ENCODE results near the gene DMBT1.
"Not testable (repeated sequence)": the region's sequence is repeated elsewhere in the genome, so short reads cannot be mapped to it uniquely, and the experiment has no call there.

Gene DMBT1

DNA sequence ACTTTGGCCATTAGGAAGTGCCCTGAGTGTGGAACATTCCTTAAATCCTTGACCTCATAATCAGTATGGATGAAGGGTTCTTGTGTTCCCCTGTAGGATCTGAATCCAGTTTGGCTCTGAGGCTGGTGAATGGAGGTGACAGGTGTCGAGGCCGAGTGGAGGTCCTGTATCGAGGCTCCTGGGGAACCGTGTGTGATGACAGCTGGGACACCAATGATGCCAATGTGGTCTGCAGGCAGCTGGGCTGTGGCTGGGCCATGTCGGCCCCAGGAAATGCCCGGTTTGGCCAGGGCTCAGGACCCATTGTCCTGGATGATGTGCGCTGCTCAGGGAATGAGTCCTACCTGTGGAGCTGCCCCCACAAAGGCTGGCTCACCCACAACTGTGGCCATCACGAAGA, 60.4 kb downstream of the DMBT1 start:
- H3K27ac ChIP-seq (replicated peaks; ENCODE audit: low read length); H3K9ac ChIP-seq (ENCODE audit: low read depth, low read length, poor library complexity); H3K18ac ChIP-seq (ENCODE audit: low read length); H2BK5ac ChIP-seq (ENCODE audit: low read length); H3K79me1 ChIP-seq (ENCODE audit: low read depth, low read length); H3K4me1 ChIP-seq (ENCODE audit: control insufficient read depth in 2 of 2, insufficient read depth in 1 of 2, low read depth in 1 of 2, low read length in 2 of 2); H2AFZ ChIP-seq (ENCODE audit: low read length); H4K8ac ChIP-seq (ENCODE audit: low read depth, low read length); H2BK120ac ChIP-seq (ENCODE audit: low read depth, low read length); H3K4ac ChIP-seq (ENCODE audit: low read length); H3K14ac ChIP-seq (ENCODE audit: low read length); H3K4me3 ChIP-seq (ENCODE audit: low read length in 2 of 2); H3K23ac ChIP-seq (ENCODE audit: low read depth, low read length, poor library complexity); H2BK12ac ChIP-seq (ENCODE audit: low read length); H2AK5ac ChIP-seq (ENCODE audit: low read depth, low read length); H3K36me3 ChIP-seq (replicated peaks in 1 of 2; ENCODE audit: control insufficient read depth in 2 of 2, insufficient read depth in 2 of 2, low read length in 2 of 2); H4K91ac ChIP-seq (ENCODE audit: low read depth, low read length, poor library complexity); H3K4me2 ChIP-seq (ENCODE audit: insufficient read depth, low read length, poor library complexity, severe bottlenecking); H2BK15ac ChIP-seq (ENCODE audit: low read length); DNase-seq (ENCODE audit: low spot score); H3K9me3 ChIP-seq (replicated peaks in 1 of 2; ENCODE audit: control insufficient read depth in 2 of 2, insufficient read depth in 1 of 2, low read depth in 1 of 2, low read length in 2 of 2); H3K27me3 ChIP-seq (ENCODE audit: control insufficient read depth in 3 of 3, insufficient read depth in 3 of 3, low read depth in 1 of 3, low read length in 3 of 3): not testable (repeated sequence)
- WGBS, 2 donors (ENCODE audit: extremely low coverage in 2 of 2, insufficient read length in 2 of 2, insufficient replicate concordance in 1 of 2): no CpG with 5 or more reads among the region's 8 CpGs

DNA sequence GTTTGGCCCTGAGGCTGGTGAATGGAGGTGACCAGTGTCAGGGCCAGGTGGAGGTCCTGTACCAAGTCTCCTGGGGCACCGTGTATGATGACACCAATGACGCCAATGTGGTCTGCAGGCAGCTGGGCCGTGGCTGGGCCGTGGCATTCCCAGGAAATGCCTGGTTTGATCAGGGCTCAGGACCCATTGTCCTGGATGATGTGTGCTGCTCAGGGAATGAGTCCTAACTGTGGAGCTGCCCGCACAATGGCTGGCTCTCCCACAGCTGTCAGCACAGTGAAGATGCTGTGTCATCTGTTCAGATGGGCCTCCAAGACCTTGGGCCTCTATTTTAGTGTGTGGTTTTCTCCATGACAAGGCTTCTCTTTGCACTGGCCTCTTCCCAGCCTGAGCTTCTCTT, 64.0 kb downstream of the DMBT1 start:
- Histone ChIP-seq H3K4me2 (ENCODE audit: insufficient read depth, low read length, poor library complexity, severe bottlenecking) (no peak overlapping the region), H2BK120ac (ENCODE audit: low read depth, low read length) (no peak overlapping the region), H3K9ac (ENCODE audit: low read depth, low read length, poor library complexity) (no peak overlapping the region), H3K4me3 (ENCODE audit: low read length in 2 of 2) (no peak overlapping the region), H3K27me3 (ENCODE audit: control insufficient read depth in 3 of 3, insufficient read depth in 3 of 3, low read depth in 1 of 3, low read length in 3 of 3) (no peaks in the 10 kb centered on the region), H3K36me3 (replicated peaks in 1 of 2; ENCODE audit: control insufficient read depth in 2 of 2, insufficient read depth in 2 of 2, low read length in 2 of 2) (no peaks in the 10 kb centered on the region), H2BK5ac (ENCODE audit: low read length) (no peak overlapping the region), H4K8ac (ENCODE audit: low read depth, low read length) (no peak overlapping the region), H4K91ac (ENCODE audit: low read depth, low read length, poor library complexity) (no peak overlapping the region), H3K9me3 (replicated peaks in 1 of 2; ENCODE audit: control insufficient read depth in 2 of 2, insufficient read depth in 1 of 2, low read depth in 1 of 2, low read length in 2 of 2) (no peaks in the 10 kb centered on the region), H3K14ac (ENCODE audit: low read length) (no peak overlapping the region), H3K27ac (replicated peaks; ENCODE audit: low read length) (no peak overlapping the region), H2BK12ac (ENCODE audit: low read length) (no peak overlapping the region), H3K4me1 (ENCODE audit: control insufficient read depth in 2 of 2, insufficient read depth in 1 of 2, low read depth in 1 of 2, low read length in 2 of 2) (no peaks in the 10 kb centered on the region), H3K23ac (ENCODE audit: low read depth, low read length, poor library complexity) (no peak overlapping the region), H3K4ac (ENCODE audit: low read length) (no peak overlapping the region), H3K18ac (ENCODE audit: low read length) (no peak overlapping the region), H2BK15ac (ENCODE audit: low read length) (no peak overlapping the region), H2AFZ (ENCODE audit: low read length) (no peak overlapping the region), H3K79me1 (ENCODE audit: low read depth, low read length) (no peaks in the 10 kb centered on the region), H2AK5ac (ENCODE audit: low read depth, low read length) (no peak overlapping the region)
- WGBS, 2 donors (ENCODE audit: extremely low coverage in 2 of 2, insufficient read length in 2 of 2, insufficient replicate concordance in 1 of 2): no CpG with 5 or more reads among the region's 5 CpGs
- DNase-seq (ENCODE audit: low spot score): no peak

DNA sequence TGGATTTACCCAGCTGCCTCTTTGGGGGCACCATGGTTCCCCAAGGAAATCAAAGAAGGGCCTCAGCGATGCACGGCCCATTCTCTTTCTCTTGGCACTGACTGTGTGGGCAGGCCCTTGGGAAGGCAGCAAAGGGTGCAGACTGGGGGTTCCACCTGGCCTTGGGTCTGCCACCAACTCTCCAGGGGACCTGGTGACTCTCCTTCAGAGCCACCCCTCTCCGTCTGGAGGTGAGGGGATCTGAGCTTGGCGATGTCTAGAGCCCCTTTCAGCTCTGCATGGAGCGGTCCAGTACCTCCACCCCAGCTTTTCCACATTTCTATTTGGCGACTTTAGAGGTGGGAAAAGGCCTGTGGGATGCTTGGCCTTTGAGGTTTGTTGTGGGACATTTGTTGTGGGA, 70.0 kb downstream of the DMBT1 start:
- Histone ChIP-seq H3K23ac (ENCODE audit: low read depth, low read length, poor library complexity) (no peak overlapping the region), H3K36me3 (replicated peaks in 1 of 2; ENCODE audit: control insufficient read depth in 2 of 2, insufficient read depth in 2 of 2, low read length in 2 of 2) (no peaks in the 10 kb centered on the region), H4K91ac (ENCODE audit: low read depth, low read length, poor library complexity) (no peak overlapping the region), H3K4me2 (ENCODE audit: insufficient read depth, low read length, poor library complexity, severe bottlenecking) (no peak overlapping the region), H2BK15ac (ENCODE audit: low read length) (no peak overlapping the region), H3K14ac (ENCODE audit: low read length) (no peak overlapping the region), H3K18ac (ENCODE audit: low read length) (no peak overlapping the region), H3K27me3 (ENCODE audit: control insufficient read depth in 3 of 3, insufficient read depth in 3 of 3, low read depth in 1 of 3, low read length in 3 of 3) (no peaks in the 10 kb centered on the region), H3K79me1 (ENCODE audit: low read depth, low read length) (no peaks in the 10 kb centered on the region), H3K4me3 (ENCODE audit: low read length in 2 of 2) (no peak overlapping the region), H2AFZ (ENCODE audit: low read length) (no peak overlapping the region), H2BK5ac (ENCODE audit: low read length) (no peak overlapping the region), H2AK5ac (ENCODE audit: low read depth, low read length) (no peak overlapping the region), H3K27ac (replicated peaks; ENCODE audit: low read length) (no peak overlapping the region), H3K9ac (ENCODE audit: low read depth, low read length, poor library complexity) (no peak overlapping the region), H3K9me3 (replicated peaks in 1 of 2; ENCODE audit: control insufficient read depth in 2 of 2, insufficient read depth in 1 of 2, low read depth in 1 of 2, low read length in 2 of 2) (no peaks in the 10 kb centered on the region), H3K4ac (ENCODE audit: low read length) (no peak overlapping the region), H2BK12ac (ENCODE audit: low read length) (no peak overlapping the region), H3K4me1 (ENCODE audit: control insufficient read depth in 2 of 2, insufficient read depth in 1 of 2, low read depth in 1 of 2, low read length in 2 of 2) (no peaks in the 10 kb centered on the region), H4K8ac (ENCODE audit: low read depth, low read length) (no peak overlapping the region), H2BK120ac (ENCODE audit: low read depth, low read length) (no peak overlapping the region)
- no peak for DNase-seq (ENCODE audit: low spot score)
- WGBS, 2 donors (ENCODE audit: extremely low coverage in 2 of 2, insufficient read length in 2 of 2, insufficient replicate concordance in 1 of 2): no CpG with 5 or more reads among the region's 6 CpGs

DNA sequence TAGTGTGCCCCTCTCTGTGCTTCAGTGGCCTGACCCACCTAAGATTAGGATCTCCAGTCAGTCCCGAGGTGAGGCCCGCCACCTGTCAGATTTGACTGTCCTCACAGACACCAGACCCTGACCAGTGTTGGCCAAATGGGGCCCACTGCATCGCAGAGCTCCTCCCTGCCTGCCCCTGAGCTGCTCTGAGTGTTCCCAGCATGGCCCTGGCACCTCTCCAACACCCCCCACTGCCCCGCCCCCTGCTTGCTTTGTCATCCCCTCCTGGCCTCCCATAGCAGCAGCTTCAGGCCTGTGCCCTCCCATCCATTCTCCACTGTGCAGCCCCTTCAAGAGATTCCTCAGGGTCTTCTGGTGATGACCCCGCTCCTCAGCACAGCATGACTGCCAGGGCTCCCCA, 71.5 kb downstream of the DMBT1 start:
- Histone ChIP-seq H3K23ac (ENCODE audit: low read depth, low read length, poor library complexity) (no peak overlapping the region), H4K8ac (ENCODE audit: low read depth, low read length) (no peak overlapping the region), H3K27me3 (ENCODE audit: control insufficient read depth in 3 of 3, insufficient read depth in 3 of 3, low read depth in 1 of 3, low read length in 3 of 3) (no peaks in the 10 kb centered on the region), H3K79me1 (ENCODE audit: low read depth, low read length) (no peaks in the 10 kb centered on the region), H2BK5ac (ENCODE audit: low read length) (no peak overlapping the region), H2BK12ac (ENCODE audit: low read length) (no peak overlapping the region), H4K91ac (ENCODE audit: low read depth, low read length, poor library complexity) (no peak overlapping the region), H3K4me3 (ENCODE audit: low read length in 2 of 2) (no peak overlapping the region), H3K27ac (replicated peaks; ENCODE audit: low read length) (no peak overlapping the region), H2BK120ac (ENCODE audit: low read depth, low read length) (no peak overlapping the region), H3K9ac (ENCODE audit: low read depth, low read length, poor library complexity) (no peak overlapping the region), H3K9me3 (replicated peaks in 1 of 2; ENCODE audit: control insufficient read depth in 2 of 2, insufficient read depth in 1 of 2, low read depth in 1 of 2, low read length in 2 of 2) (no peaks in the 10 kb centered on the region), H2AFZ (ENCODE audit: low read length) (no peak overlapping the region), H3K36me3 (replicated peaks in 1 of 2; ENCODE audit: control insufficient read depth in 2 of 2, insufficient read depth in 2 of 2, low read length in 2 of 2) (no peaks in the 10 kb centered on the region), H2BK15ac (ENCODE audit: low read length) (no peak overlapping the region), H3K4me1 (ENCODE audit: control insufficient read depth in 2 of 2, insufficient read depth in 1 of 2, low read depth in 1 of 2, low read length in 2 of 2) (no peaks in the 10 kb centered on the region), H3K18ac (ENCODE audit: low read length) (no peak overlapping the region), H3K4ac (ENCODE audit: low read length) (no peak overlapping the region), H3K14ac (ENCODE audit: low read length) (no peak overlapping the region), H2AK5ac (ENCODE audit: low read depth, low read length) (no peak overlapping the region), H3K4me2 (ENCODE audit: insufficient read depth, low read length, poor library complexity, severe bottlenecking) (no peak overlapping the region)
- no peak for DNase-seq (ENCODE audit: low spot score)
- no CpG with 5 or more reads among the region's 5 CpGs for WGBS, 2 donors (ENCODE audit: extremely low coverage in 2 of 2, insufficient read length in 2 of 2, insufficient replicate concordance in 1 of 2)
